Measurements from ENCODE around the gene CEP170. TPM values are rescaled to one million over a fixed set of nuclear protein-coding genes. Genes with fewer than 3 reads are reported as not detected.
"Not testable (repeated sequence)": the region's sequence is repeated elsewhere in the genome, so short reads cannot be mapped to it uniquely, and the experiment has no call there.

Gene CEP170
- total and polyA plus RNA-seq, 5 donors from 2014 or later: 6.8 to 35.5 (median 9.0) TPM

GRCh38 chr1:243186201-243186995 lies 68.7 kb downstream of the CEP170 start:
- H3K4me1 Mint-ChIP-seq; DNase-seq; H3K27me3 ChIP-seq (ENCODE audit: control insufficient read depth, insufficient read depth, low read length); H3K4me3 Mint-ChIP-seq; H3K9me3 ChIP-seq (ENCODE audit: control insufficient read depth in 2 of 2, low read length in 2 of 2); H3K4me3 ChIP-seq (ENCODE audit: low read depth, low read length); H3K27me3 Mint-ChIP-seq; H3K27ac ChIP-seq (ENCODE audit: insufficient read depth, low read length, poor library complexity, severe bottlenecking); ATAC-seq (ENCODE audit: low read depth in 2 of 2); H3K27ac Mint-ChIP-seq; H3K9me3 Mint-ChIP-seq; H3K36me3 ChIP-seq (ENCODE audit: control insufficient read depth, insufficient read depth, low read length); H3K4me1 ChIP-seq (ENCODE audit: control insufficient read depth, insufficient read depth, low read length, poor library complexity, severe bottlenecking): not testable (repeated sequence)
- H3K36me3 Mint-ChIP-seq: peaks cover 30% of the 10 kb centered on the region

DNA sequence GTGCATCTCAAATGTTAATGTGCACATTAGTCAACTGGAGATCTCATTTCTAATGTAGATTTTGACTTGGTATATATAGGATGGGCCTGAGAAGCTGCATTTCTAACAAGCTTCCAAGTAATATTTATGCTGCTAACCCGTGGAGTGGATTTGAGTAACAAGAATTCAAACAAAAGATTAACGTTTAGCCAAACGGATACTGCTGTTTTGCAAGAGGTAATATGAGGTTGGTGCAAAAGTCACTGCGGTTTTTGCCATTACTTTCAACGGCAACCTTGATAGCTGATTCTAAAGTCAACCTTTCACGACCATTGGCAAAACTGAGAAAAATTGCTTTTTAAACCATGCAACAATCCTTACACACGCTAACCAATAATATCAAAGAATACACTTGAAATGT lies 70.3 kb downstream of the CEP170 start:
- not testable (repeated sequence) for H3K36me3 ChIP-seq (ENCODE audit: control insufficient read depth, insufficient read depth, low read length); H3K27ac Mint-ChIP-seq; H3K4me3 Mint-ChIP-seq; H3K27ac ChIP-seq (ENCODE audit: insufficient read depth, low read length, poor library complexity, severe bottlenecking); H3K9me3 Mint-ChIP-seq; H3K27me3 ChIP-seq (ENCODE audit: control insufficient read depth, insufficient read depth, low read length); H3K4me1 ChIP-seq (ENCODE audit: control insufficient read depth, insufficient read depth, low read length, poor library complexity, severe bottlenecking); H3K9me3 ChIP-seq (ENCODE audit: control insufficient read depth in 2 of 2, low read length in 2 of 2); H3K4me3 ChIP-seq (ENCODE audit: low read depth, low read length); H3K27me3 Mint-ChIP-seq; DNase-seq; ATAC-seq (ENCODE audit: low read depth in 2 of 2)
- H3K4me1 Mint-ChIP-seq: peaks cover 8 to 15% (median 11%) of the 10 kb centered on the region in 4 donors
- H3K36me3 Mint-ChIP-seq: peaks cover 27% of the 10 kb centered on the region

DNA sequence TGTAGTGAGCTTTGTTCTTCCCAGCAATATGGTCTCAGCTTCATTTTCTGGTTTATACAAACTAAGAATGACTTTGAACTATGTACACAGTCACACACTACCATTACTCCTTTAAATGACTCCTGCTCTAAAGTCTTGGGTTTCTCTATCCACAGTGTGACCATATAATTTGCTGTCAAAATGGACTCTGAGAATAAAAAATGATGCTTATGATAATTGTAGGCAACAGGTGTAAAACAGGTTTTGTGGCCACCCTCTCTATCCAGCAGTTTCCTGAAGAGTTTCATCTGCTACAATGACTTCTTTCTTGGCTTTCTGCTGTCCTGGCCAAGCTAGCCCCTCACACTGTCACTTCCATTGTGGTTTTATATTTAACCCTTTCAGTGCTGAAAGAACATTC lies 71.4 kb downstream of the CEP170 start:
- DNase-seq; H3K4me3 ChIP-seq (ENCODE audit: low read depth, low read length); H3K27me3 Mint-ChIP-seq; H3K27ac ChIP-seq (ENCODE audit: insufficient read depth, low read length, poor library complexity, severe bottlenecking); H3K9me3 Mint-ChIP-seq; H3K4me3 Mint-ChIP-seq; H3K36me3 ChIP-seq (ENCODE audit: control insufficient read depth, insufficient read depth, low read length); H3K4me1 ChIP-seq (ENCODE audit: control insufficient read depth, insufficient read depth, low read length, poor library complexity, severe bottlenecking); H3K27me3 ChIP-seq (ENCODE audit: control insufficient read depth, insufficient read depth, low read length); ATAC-seq (ENCODE audit: low read depth in 2 of 2); H3K9me3 ChIP-seq (ENCODE audit: control insufficient read depth in 2 of 2, low read length in 2 of 2): not testable (repeated sequence)
- H3K4me1 Mint-ChIP-seq: peaks cover 10 to 21% (median 14%) of the 10 kb centered on the region in 4 donors
- peak overlapping the region in 1 of 3 donors; percentile 38 for H3K27ac Mint-ChIP-seq
- peaks cover 31% of the 10 kb centered on the region for H3K36me3 Mint-ChIP-seq

GRCh38 chr1:243183176-243183575 lies 71.9 kb downstream of the CEP170 start:
- H3K9me3 ChIP-seq (ENCODE audit: control insufficient read depth in 2 of 2, low read length in 2 of 2); H3K27me3 ChIP-seq (ENCODE audit: control insufficient read depth, insufficient read depth, low read length); H3K4me3 ChIP-seq (ENCODE audit: low read depth, low read length); H3K4me1 ChIP-seq (ENCODE audit: control insufficient read depth, insufficient read depth, low read length, poor library complexity, severe bottlenecking); H3K36me3 ChIP-seq (ENCODE audit: control insufficient read depth, insufficient read depth, low read length); H3K27ac ChIP-seq (ENCODE audit: insufficient read depth, low read length, poor library complexity, severe bottlenecking); DNase-seq; ATAC-seq (ENCODE audit: low read depth in 2 of 2); H3K4me3 Mint-ChIP-seq; H3K27ac Mint-ChIP-seq; H3K27me3 Mint-ChIP-seq; H3K9me3 Mint-ChIP-seq: not testable (repeated sequence)
- H3K4me1 Mint-ChIP-seq: peaks cover 10 to 21% (median 14%) of the 10 kb centered on the region in 4 donors
- peaks cover 31% of the 10 kb centered on the region for H3K36me3 Mint-ChIP-seq

DNA sequence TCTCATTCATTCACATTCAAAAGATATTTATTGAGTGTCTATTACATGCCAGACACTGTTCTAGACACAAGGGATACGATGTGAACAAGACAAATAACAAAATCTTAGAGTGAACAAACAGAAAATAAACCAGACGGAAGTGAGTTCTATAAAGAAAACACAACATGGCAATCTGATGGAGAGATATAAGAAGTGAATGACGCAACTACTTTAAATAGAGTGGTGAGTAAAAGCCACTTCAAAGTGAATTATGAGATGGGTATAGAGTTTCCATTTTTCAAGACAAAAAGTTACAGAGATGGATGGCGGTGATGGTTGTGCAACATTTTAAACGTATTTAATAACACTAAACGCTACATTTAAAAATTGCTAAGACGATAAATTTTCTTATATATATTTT lies 75.4 kb downstream of the CEP170 start:
- H3K27ac ChIP-seq (ENCODE audit: insufficient read depth, low read length, poor library complexity, severe bottlenecking): no peak overlapping the region
- peaks cover 10 to 21% (median 14%) of the 10 kb centered on the region in 4 donors for H3K4me1 Mint-ChIP-seq
- peaks cover under 1% of the 10 kb centered on the region for H3K36me3 ChIP-seq (ENCODE audit: control insufficient read depth, insufficient read depth, low read length)
- no peak overlapping the region for H3K4me3 ChIP-seq (ENCODE audit: low read depth, low read length)
- H3K9me3 Mint-ChIP-seq: peaks cover 0 to 5% (median 0%) of the 10 kb centered on the region in 7 donors
- H3K4me1 ChIP-seq (ENCODE audit: control insufficient read depth, insufficient read depth, low read length, poor library complexity, severe bottlenecking): no peaks in the 10 kb centered on the region
- H3K36me3 Mint-ChIP-seq: peaks cover 14% of the 10 kb centered on the region
- ATAC-seq (ENCODE audit: low read depth in 2 of 2) (peak; percentile 84 to 92), DNase-seq (peak in 2 of 3 donors; percentile 54 to 61)
- H3K27ac Mint-ChIP-seq: no peak overlapping the region
- H3K27me3 Mint-ChIP-seq: no peaks in the 10 kb centered on the region
- no peaks in the 10 kb centered on the region for H3K9me3 ChIP-seq (ENCODE audit: control insufficient read depth in 2 of 2, low read length in 2 of 2)
- H3K4me3 Mint-ChIP-seq: peak overlapping the region in 1 of 4 donors; percentile 37
- no peaks in the 10 kb centered on the region for H3K27me3 ChIP-seq (ENCODE audit: control insufficient read depth, insufficient read depth, low read length)

GRCh38 chr1:243177792-243178191 lies 77.3 kb downstream of the CEP170 start:
- not testable (repeated sequence) for ATAC-seq (ENCODE audit: low read depth in 2 of 2); H3K4me1 ChIP-seq (ENCODE audit: control insufficient read depth, insufficient read depth, low read length, poor library complexity, severe bottlenecking); H3K36me3 ChIP-seq (ENCODE audit: control insufficient read depth, insufficient read depth, low read length); H3K27ac Mint-ChIP-seq; H3K9me3 ChIP-seq (ENCODE audit: control insufficient read depth in 2 of 2, low read length in 2 of 2); H3K27me3 ChIP-seq (ENCODE audit: control insufficient read depth, insufficient read depth, low read length); H3K27me3 Mint-ChIP-seq; H3K9me3 Mint-ChIP-seq; H3K27ac ChIP-seq (ENCODE audit: insufficient read depth, low read length, poor library complexity, severe bottlenecking); H3K4me3 Mint-ChIP-seq; H3K4me3 ChIP-seq (ENCODE audit: low read depth, low read length); DNase-seq
- peaks cover 10 to 21% (median 14%) of the 10 kb centered on the region in 4 donors for H3K4me1 Mint-ChIP-seq
- H3K36me3 Mint-ChIP-seq: peaks cover 14% of the 10 kb centered on the region

DNA sequence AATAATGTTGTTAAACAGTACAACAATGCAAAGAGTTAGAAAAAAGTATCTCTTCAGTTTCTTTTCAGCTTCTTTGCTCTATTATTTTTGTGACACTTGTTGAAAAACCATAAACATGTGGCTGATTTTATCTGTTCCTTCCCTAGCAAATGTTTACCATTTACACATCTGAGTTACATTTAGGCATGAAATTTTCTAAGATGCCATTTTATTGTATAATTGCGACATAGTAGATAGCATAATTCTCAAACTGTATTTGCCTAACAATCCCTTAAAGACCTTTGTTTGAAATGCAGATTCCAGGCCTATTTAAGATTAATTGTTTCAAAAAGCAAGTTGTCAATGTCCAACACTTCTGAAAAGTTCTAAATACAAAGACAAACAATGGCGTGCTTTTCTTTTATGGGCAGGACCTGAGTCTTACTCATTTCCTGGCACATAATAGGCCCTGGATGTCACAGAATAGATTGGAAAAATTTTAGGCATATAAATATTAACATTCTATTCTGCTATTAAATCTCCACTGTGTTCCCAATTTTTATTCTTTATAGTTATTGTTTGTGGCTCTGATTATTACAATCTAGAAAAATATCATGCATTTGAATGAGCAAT lies 81.2 kb downstream of the CEP170 start:
- not testable (repeated sequence) for H3K4me3 Mint-ChIP-seq; H3K4me1 Mint-ChIP-seq; H3K36me3 ChIP-seq (ENCODE audit: control insufficient read depth, insufficient read depth, low read length); H3K9me3 Mint-ChIP-seq; H3K27ac Mint-ChIP-seq; H3K36me3 Mint-ChIP-seq; H3K9me3 ChIP-seq (ENCODE audit: control insufficient read depth in 2 of 2, low read length in 2 of 2); H3K4me1 ChIP-seq (ENCODE audit: control insufficient read depth, insufficient read depth, low read length, poor library complexity, severe bottlenecking); H3K27ac ChIP-seq (ENCODE audit: insufficient read depth, low read length, poor library complexity, severe bottlenecking); H3K27me3 ChIP-seq (ENCODE audit: control insufficient read depth, insufficient read depth, low read length); DNase-seq; H3K4me3 ChIP-seq (ENCODE audit: low read depth, low read length); ATAC-seq (ENCODE audit: low read depth in 2 of 2); H3K27me3 Mint-ChIP-seq

DNA sequence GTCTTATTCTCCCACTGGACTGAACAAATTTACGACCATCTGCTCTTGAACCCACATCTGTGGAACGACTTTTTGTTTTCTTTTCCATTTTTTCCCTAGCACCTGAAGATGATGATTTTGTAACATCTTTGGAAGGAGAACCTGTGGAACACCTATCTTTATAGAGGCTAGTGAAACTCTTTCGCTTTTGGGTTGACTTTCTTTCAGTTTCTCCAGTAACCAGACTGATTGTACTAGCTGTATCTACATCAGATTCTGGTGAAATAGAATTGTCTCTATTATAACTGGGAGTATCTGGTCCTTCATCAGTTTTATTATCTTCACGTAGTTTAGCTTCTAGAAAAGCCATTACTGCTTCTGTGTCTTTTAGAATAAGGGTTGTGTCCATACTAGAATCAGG lies 90.2 kb downstream of the CEP170 start:
- peaks cover 12% of the 10 kb centered on the region for H3K36me3 Mint-ChIP-seq
- H3K4me3 ChIP-seq (ENCODE audit: low read depth, low read length); H3K4me1 Mint-ChIP-seq; H3K27ac ChIP-seq (ENCODE audit: insufficient read depth, low read length, poor library complexity, severe bottlenecking); H3K27me3 ChIP-seq (ENCODE audit: control insufficient read depth, insufficient read depth, low read length); H3K36me3 ChIP-seq (ENCODE audit: control insufficient read depth, insufficient read depth, low read length); H3K9me3 ChIP-seq (ENCODE audit: control insufficient read depth in 2 of 2, low read length in 2 of 2); H3K9me3 Mint-ChIP-seq; H3K27ac Mint-ChIP-seq; H3K4me3 Mint-ChIP-seq; H3K27me3 Mint-ChIP-seq; DNase-seq; ATAC-seq (ENCODE audit: low read depth in 2 of 2); H3K4me1 ChIP-seq (ENCODE audit: control insufficient read depth, insufficient read depth, low read length, poor library complexity, severe bottlenecking): not testable (repeated sequence)

Measured in CD4-positive, CD25-positive, alpha-beta regulatory T cell (primary cell).